SK-N-SH treated with all-trans-retinoic acid at 6 μM for 48 hours (cell line): Measurements from ENCODE around the gene TLE2.
A peak's percentile ranks its signal among the peaks of the same experiment; 100 is the strongest.

Source experiments
- CSDC2 ChIP-seq: fragments of 250-450 bp; sonication (Bioruptor Pico); IDR thresholded peaks from 2 replicates; pipeline ENCODE4 v1.5.0; 2020; ENCODE audit warnings: mild to moderate bottlenecking, moderate library complexity
- CSRNP3 ChIP-seq: fragments of 250-450 bp; sonication (Bioruptor Pico); IDR thresholded peaks from 2 replicates; pipeline ENCODE4 v1.5.1; 2021; ENCODE audit warnings: mild to moderate bottlenecking, moderate library complexity
- ESRRG ChIP-seq: fragments of 250-450 bp; sonication (Bioruptor Pico); IDR thresholded peaks from 2 replicates; pipeline ENCODE4 v1.6.1; 2021; ENCODE audit warnings: mild to moderate bottlenecking
- GLIS3 ChIP-seq: fragments of 250-450 bp; sonication (Bioruptor Pico); IDR thresholded peaks from 2 replicates; pipeline ENCODE4 v1.5.0; 2020; ENCODE audit warnings: mild to moderate bottlenecking, moderate library complexity
- RARB ChIP-seq: fragments of 250-450 bp; sonication (Bioruptor Pico); IDR thresholded peaks from 2 replicates; pipeline ENCODE4 v1.8.0; 2021; ENCODE audit warnings: mild to moderate bottlenecking, moderate library complexity
- ZC3H10 ChIP-seq: fragments of 250-450 bp; sonication (Bioruptor Pico); IDR thresholded peaks from 2 replicates; pipeline ENCODE4 v1.5.1; 2021; ENCODE audit warnings: mild to moderate bottlenecking, moderate library complexity
- ZFP30 ChIP-seq: fragments of 450-650 bp; formaldehyde crosslinking; IDR thresholded peaks from 2 replicates; pipeline ENCODE4 v1.5.0; 2022; ENCODE audit warnings: mild to moderate bottlenecking, moderate library complexity
- TF ChIP-seq, protein P1 (sequence below): fragments of 250-450 bp; sonication (Bioruptor Pico); IDR thresholded peaks from 2 replicates; pipeline ENCODE4 v1.8.0; 2020; ENCODE audit warnings: mild to moderate bottlenecking, moderate library complexity, borderline replicate concordance
- TF ChIP-seq, protein P2 (sequence below): fragments of 250-450 bp; sonication (Bioruptor Pico); IDR thresholded peaks from 2 replicates; pipeline ENCODE4 v1.5.0; 2020; ENCODE audit warnings: mild to moderate bottlenecking, moderate library complexity

- TF ChIP-seq ZFP30 (CRISPR knock-in tag) (no peak; the same call in 1 of the 2 replicates), CSRNP3 (CRISPR knock-in tag) (no peak), RARB (no peak), CSDC2 (CRISPR knock-in tag) (no peak), GLIS3 (CRISPR knock-in tag) (no peak), ESRRG (CRISPR knock-in tag) (no peak), ZC3H10 (no peak)
- TF ChIP-seq, protein P1, sequence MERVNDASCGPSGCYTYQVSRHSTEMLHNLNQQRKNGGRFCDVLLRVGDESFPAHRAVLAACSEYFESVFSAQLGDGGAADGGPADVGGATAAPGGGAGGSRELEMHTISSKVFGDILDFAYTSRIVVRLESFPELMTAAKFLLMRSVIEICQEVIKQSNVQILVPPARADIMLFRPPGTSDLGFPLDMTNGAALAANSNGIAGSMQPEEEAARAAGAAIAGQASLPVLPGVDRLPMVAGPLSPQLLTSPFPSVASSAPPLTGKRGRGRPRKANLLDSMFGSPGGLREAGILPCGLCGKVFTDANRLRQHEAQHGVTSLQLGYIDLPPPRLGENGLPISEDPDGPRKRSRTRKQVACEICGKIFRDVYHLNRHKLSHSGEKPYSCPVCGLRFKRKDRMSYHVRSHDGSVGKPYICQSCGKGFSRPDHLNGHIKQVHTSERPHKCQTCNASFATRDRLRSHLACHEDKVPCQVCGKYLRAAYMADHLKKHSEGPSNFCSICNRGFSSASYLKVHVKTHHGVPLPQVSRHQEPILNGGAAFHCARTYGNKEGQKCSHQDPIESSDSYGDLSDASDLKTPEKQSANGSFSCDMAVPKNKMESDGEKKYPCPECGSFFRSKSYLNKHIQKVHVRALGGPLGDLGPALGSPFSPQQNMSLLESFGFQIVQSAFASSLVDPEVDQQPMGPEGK (CRISPR knock-in tag), result peak; percentile 96
- TF ChIP-seq, protein P2, sequence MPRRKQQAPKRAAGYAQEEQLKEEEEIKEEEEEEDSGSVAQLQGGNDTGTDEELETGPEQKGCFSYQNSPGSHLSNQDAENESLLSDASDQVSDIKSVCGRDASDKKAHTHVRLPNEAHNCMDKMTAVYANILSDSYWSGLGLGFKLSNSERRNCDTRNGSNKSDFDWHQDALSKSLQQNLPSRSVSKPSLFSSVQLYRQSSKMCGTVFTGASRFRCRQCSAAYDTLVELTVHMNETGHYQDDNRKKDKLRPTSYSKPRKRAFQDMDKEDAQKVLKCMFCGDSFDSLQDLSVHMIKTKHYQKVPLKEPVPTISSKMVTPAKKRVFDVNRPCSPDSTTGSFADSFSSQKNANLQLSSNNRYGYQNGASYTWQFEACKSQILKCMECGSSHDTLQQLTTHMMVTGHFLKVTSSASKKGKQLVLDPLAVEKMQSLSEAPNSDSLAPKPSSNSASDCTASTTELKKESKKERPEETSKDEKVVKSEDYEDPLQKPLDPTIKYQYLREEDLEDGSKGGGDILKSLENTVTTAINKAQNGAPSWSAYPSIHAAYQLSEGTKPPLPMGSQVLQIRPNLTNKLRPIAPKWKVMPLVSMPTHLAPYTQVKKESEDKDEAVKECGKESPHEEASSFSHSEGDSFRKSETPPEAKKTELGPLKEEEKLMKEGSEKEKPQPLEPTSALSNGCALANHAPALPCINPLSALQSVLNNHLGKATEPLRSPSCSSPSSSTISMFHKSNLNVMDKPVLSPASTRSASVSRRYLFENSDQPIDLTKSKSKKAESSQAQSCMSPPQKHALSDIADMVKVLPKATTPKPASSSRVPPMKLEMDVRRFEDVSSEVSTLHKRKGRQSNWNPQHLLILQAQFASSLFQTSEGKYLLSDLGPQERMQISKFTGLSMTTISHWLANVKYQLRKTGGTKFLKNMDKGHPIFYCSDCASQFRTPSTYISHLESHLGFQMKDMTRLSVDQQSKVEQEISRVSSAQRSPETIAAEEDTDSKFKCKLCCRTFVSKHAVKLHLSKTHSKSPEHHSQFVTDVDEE, result no peak
These were observed 32.4 kb upstream of the TLE2 start for GRCh38 chr19:3061182-3062161.
